PFSK-1 (cell line): ENCODE data around the gene RTL5.

Source experiments
- POLR2AphosphoS5 ChIP-seq: IDR thresholded peaks from 2 replicates; pipeline ENCODE4 v1.6.1; 2012; ENCODE audit warnings: low read depth, mild to moderate bottlenecking, control low read depth, low read length, moderate library complexity
- REST ChIP-seq, 2 experiments: IDR thresholded peaks; 2 replicates each; pipeline versions ENCODE4 v1.6.1 to v1.8.0; 2011 to 2012; ENCODE audit warnings: low read depth in 2 of 2, low read length in 2 of 2, control low read depth in 1 of 2, inconsistent platforms in 1 of 2, mild to moderate bottlenecking in 1 of 2, moderate library complexity in 1 of 2; ENCODE audit not compliant: insufficient read depth in 1 of 2
- SIN3A ChIP-seq: IDR thresholded peaks from 2 replicates; pipeline ENCODE4 v1.6.1; 2012; ENCODE audit warnings: mild to moderate bottlenecking, low read length, moderate library complexity, borderline replicate concordance; ENCODE audit not compliant: insufficient read depth
- TAF1 ChIP-seq: IDR thresholded peaks from 2 replicates; pipeline ENCODE4 v1.6.1; 2012; ENCODE audit warnings: low read length, control low read depth, borderline replicate concordance; ENCODE audit not compliant: insufficient read depth

- TF ChIP-seq REST (IDR thresholded peaks at IDR 0.05; ENCODE audit: insufficient read depth in 1 of 2, low read depth in 2 of 2, low read length in 2 of 2) (no peak), POLR2AphosphoS5 (no peak), TAF1 (no peak), SIN3A (no peak)
These were observed 18.3 kb downstream of the RTL5 start for GRCh38 chrX:72113461-72113860.
